ENCODE measurements around the gene FAM3C.

The FAM3C gene

GRCh38 chr7:121336579-121336978 lies 59.5 kb downstream of the FAM3C start:
- H3K9me3 ChIP-seq (ENCODE audit: control insufficient read depth, low read length) = no peaks in the 10 kb centered on the region
- H3K27me3 ChIP-seq (ENCODE audit: control insufficient read depth, insufficient read depth, low read length) = peaks cover 6% of the 10 kb centered on the region
- no peaks in the 10 kb centered on the region for H3K36me3 ChIP-seq (ENCODE audit: control insufficient read depth, insufficient read depth, low read length)
- no peaks in the 10 kb centered on the region for H3K4me1 ChIP-seq (ENCODE audit: control insufficient read depth, insufficient read depth, low read length)
- no peak overlapping the region for H3K4me3 ChIP-seq (ENCODE audit: low read length)
- no peak overlapping the region for H3K9ac ChIP-seq (ENCODE audit: low read length)

GRCh38 chr7:121334875-121335648 lies 61.0 kb downstream of the FAM3C start:
- Histone ChIP-seq H3K4me3 (ENCODE audit: low read length) (no peak overlapping the region), H3K9me3 (ENCODE audit: control insufficient read depth, low read length) (no peaks in the 10 kb centered on the region), H3K9ac (ENCODE audit: low read length) (no peak overlapping the region), H3K27me3 (ENCODE audit: control insufficient read depth, insufficient read depth, low read length) (peaks cover 20% of the 10 kb centered on the region), H3K4me1 (ENCODE audit: control insufficient read depth, insufficient read depth, low read length) (peaks cover 5% of the 10 kb centered on the region), H3K36me3 (ENCODE audit: control insufficient read depth, insufficient read depth, low read length) (no peaks in the 10 kb centered on the region)

- H3K9ac ChIP-seq (ENCODE audit: low read length) = no peak overlapping the region
- peaks cover 12% of the 10 kb centered on the region for H3K4me1 ChIP-seq (ENCODE audit: control insufficient read depth, insufficient read depth, low read length)
- H3K9me3 ChIP-seq (ENCODE audit: control insufficient read depth, low read length) = no peaks in the 10 kb centered on the region
- no peaks in the 10 kb centered on the region for H3K36me3 ChIP-seq (ENCODE audit: control insufficient read depth, insufficient read depth, low read length)
- H3K27me3 ChIP-seq (ENCODE audit: control insufficient read depth, insufficient read depth, low read length) = peaks cover 27% of the 10 kb centered on the region
- H3K4me3 ChIP-seq (ENCODE audit: low read length) = no peak overlapping the region
Measured at GRCh38 chr7:121334376-121334775, 61.7 kb downstream of the FAM3C start.

GRCh38 chr7:121331574-121331973 lies 64.5 kb downstream of the FAM3C start:
- H3K9me3 ChIP-seq (ENCODE audit: control insufficient read depth, low read length) = no peaks in the 10 kb centered on the region
- H3K9ac ChIP-seq (ENCODE audit: low read length) = no peak overlapping the region
- H3K27me3 ChIP-seq (ENCODE audit: control insufficient read depth, insufficient read depth, low read length) = peaks cover 45% of the 10 kb centered on the region
- no peak overlapping the region for H3K4me3 ChIP-seq (ENCODE audit: low read length)
- peaks cover 18% of the 10 kb centered on the region for H3K4me1 ChIP-seq (ENCODE audit: control insufficient read depth, insufficient read depth, low read length)
- no peaks in the 10 kb centered on the region for H3K36me3 ChIP-seq (ENCODE audit: control insufficient read depth, insufficient read depth, low read length)

- Histone ChIP-seq H3K36me3 (ENCODE audit: control insufficient read depth, insufficient read depth, low read length) (no peaks in the 10 kb centered on the region), H3K4me3 (ENCODE audit: low read length) (no peak overlapping the region)
Measured at GRCh38 chr7:121331048-121331447, 65.1 kb downstream of the FAM3C start.

GRCh38 chr7:121330053-121330833 lies 65.9 kb downstream of the FAM3C start:
- Histone ChIP-seq H3K9me3 (ENCODE audit: control insufficient read depth, low read length) (no peaks in the 10 kb centered on the region), H3K9ac (ENCODE audit: low read length) (no peak overlapping the region), H3K4me1 (ENCODE audit: control insufficient read depth, insufficient read depth, low read length) (peaks cover 18% of the 10 kb centered on the region), H3K27me3 (ENCODE audit: control insufficient read depth, insufficient read depth, low read length) (peaks cover 45% of the 10 kb centered on the region), H3K4me3 (ENCODE audit: low read length) (no peak overlapping the region), H3K36me3 (ENCODE audit: control insufficient read depth, insufficient read depth, low read length) (no peaks in the 10 kb centered on the region)

More at GRCh38 chr7:121331048-121331447, 65.1 kb downstream of the FAM3C start:
- Histone ChIP-seq H3K9me3 (ENCODE audit: control insufficient read depth, low read length) (no peaks in the 10 kb centered on the region), H3K4me1 (ENCODE audit: control insufficient read depth, insufficient read depth, low read length) (peaks cover 18% of the 10 kb centered on the region), H3K9ac (ENCODE audit: low read length) (no peak overlapping the region), H3K27me3 (ENCODE audit: control insufficient read depth, insufficient read depth, low read length) (peaks cover 45% of the 10 kb centered on the region)

GRCh38 chr7:121329191-121330052 lies 66.7 kb downstream of the FAM3C start:
- H3K4me3 ChIP-seq (ENCODE audit: low read length) = no peak overlapping the region
- H3K9me3 ChIP-seq (ENCODE audit: control insufficient read depth, low read length) = no peaks in the 10 kb centered on the region
- H3K36me3 ChIP-seq (ENCODE audit: control insufficient read depth, insufficient read depth, low read length) = no peaks in the 10 kb centered on the region
- H3K4me1 ChIP-seq (ENCODE audit: control insufficient read depth, insufficient read depth, low read length) = peaks cover 18% of the 10 kb centered on the region
- H3K27me3 ChIP-seq (ENCODE audit: control insufficient read depth, insufficient read depth, low read length) = peaks cover 50% of the 10 kb centered on the region
- H3K9ac ChIP-seq (ENCODE audit: low read length) = no peak overlapping the region

GRCh38 chr7:121328508-121329190 lies 67.5 kb downstream of the FAM3C start, which contains the start of gene WNT16:
Gene WNT16, plus strand, starts transcription at chr7:121329000. Its CDS starts 293 bp downstream, at chr7:121329293.
- peaks cover 50% of the 10 kb centered on the region for H3K27me3 ChIP-seq (ENCODE audit: control insufficient read depth, insufficient read depth, low read length)
- no peaks in the 10 kb centered on the region for H3K9me3 ChIP-seq (ENCODE audit: control insufficient read depth, low read length)
- H3K36me3 ChIP-seq (ENCODE audit: control insufficient read depth, insufficient read depth, low read length) = no peaks in the 10 kb centered on the region
- H3K4me1 ChIP-seq (ENCODE audit: control insufficient read depth, insufficient read depth, low read length) = peaks cover 18% of the 10 kb centered on the region
- H3K4me3 ChIP-seq (ENCODE audit: low read length) = no peak within 1 kb of the TSS
- H3K9ac ChIP-seq (ENCODE audit: low read length) = no peak within 1 kb of the TSS

GRCh38 chr7:121327671-121328070 lies 68.4 kb downstream of the FAM3C start:
- no peak overlapping the region for H3K4me3 ChIP-seq (ENCODE audit: low read length)
- peaks cover 18% of the 10 kb centered on the region for H3K4me1 ChIP-seq (ENCODE audit: control insufficient read depth, insufficient read depth, low read length)
- H3K9me3 ChIP-seq (ENCODE audit: control insufficient read depth, low read length) = no peaks in the 10 kb centered on the region
- H3K9ac ChIP-seq (ENCODE audit: low read length) = no peak overlapping the region
- no peaks in the 10 kb centered on the region for H3K36me3 ChIP-seq (ENCODE audit: control insufficient read depth, insufficient read depth, low read length)
- H3K27me3 ChIP-seq (ENCODE audit: control insufficient read depth, insufficient read depth, low read length) = peaks cover 50% of the 10 kb centered on the region

GRCh38 chr7:121323515-121324302 lies 72.4 kb downstream of the FAM3C start:
- Histone ChIP-seq H3K36me3 (ENCODE audit: control insufficient read depth, insufficient read depth, low read length) (no peaks in the 10 kb centered on the region), H3K4me3 (ENCODE audit: low read length) (no peak overlapping the region), H3K9me3 (ENCODE audit: control insufficient read depth, low read length) (no peaks in the 10 kb centered on the region), H3K27me3 (ENCODE audit: control insufficient read depth, insufficient read depth, low read length) (peaks cover 16% of the 10 kb centered on the region), H3K9ac (ENCODE audit: low read length) (no peak overlapping the region), H3K4me1 (ENCODE audit: control insufficient read depth, insufficient read depth, low read length) (no peaks in the 10 kb centered on the region)

- no peaks in the 10 kb centered on the region for H3K9me3 ChIP-seq (ENCODE audit: control insufficient read depth, low read length)
Measured at GRCh38 chr7:121322460-121322859, 73.6 kb downstream of the FAM3C start.

More at GRCh38 chr7:121322460-121322859, 73.6 kb downstream of the FAM3C start:
- no peak overlapping the region for H3K9ac ChIP-seq (ENCODE audit: low read length)
- H3K36me3 ChIP-seq (ENCODE audit: control insufficient read depth, insufficient read depth, low read length) = no peaks in the 10 kb centered on the region
- H3K27me3 ChIP-seq (ENCODE audit: control insufficient read depth, insufficient read depth, low read length) = peaks cover 5% of the 10 kb centered on the region
- H3K4me3 ChIP-seq (ENCODE audit: low read length) = no peak overlapping the region
- H3K4me1 ChIP-seq (ENCODE audit: control insufficient read depth, insufficient read depth, low read length) = no peaks in the 10 kb centered on the region
